NCI-H1694 (cell line): ENCODE data around the gene MMP24OS.
A peak's percentile ranks its signal among the peaks of the same experiment; 100 is the strongest.

Experiments used
- DNase-seq: peaks from one replicate; lab custom pipeline; 2025; lab: John Stamatoyannopoulos, UW

Gene MMP24OS

DNA sequence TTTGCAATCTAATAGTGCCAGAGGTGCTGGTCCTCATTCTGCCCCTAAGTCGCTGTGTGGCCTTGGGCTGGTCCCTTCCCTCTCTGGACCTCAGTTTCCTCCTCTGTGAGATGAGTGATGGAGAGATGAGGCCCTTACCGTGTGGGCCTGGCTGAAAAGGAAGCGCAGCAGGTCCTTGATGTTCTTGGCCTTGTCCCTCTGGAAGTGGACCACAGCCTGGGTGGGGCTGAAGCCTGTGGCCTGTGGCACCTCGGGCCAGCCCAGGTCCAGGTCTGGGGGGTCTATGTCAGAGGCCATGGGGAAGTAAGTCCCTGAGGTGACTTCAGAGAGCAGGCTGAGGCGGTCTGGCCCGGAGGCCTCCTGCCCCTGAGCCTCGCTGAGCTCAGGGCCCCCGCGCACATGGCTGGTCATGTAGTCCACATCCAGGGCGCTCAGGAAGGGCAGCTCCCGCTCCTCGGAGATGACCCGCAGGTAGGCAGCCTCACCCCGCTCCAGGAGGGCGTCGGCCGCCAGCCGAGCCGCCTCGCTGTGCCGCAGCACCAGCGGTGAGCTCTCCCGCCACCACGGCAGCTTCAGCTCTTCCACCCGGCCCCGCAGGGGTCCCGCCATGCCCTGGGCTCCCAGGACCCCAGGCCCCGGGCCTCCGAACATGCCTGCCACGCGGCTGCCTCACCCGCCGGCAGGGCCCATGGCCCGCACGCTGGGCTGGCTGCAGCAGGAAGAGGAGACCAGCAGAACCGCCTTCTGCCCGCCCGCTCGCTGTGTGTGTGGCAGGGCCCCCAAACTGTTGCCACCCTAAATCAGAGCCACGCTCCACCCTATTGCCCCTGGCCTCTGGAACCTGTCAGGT is 14.0 kb upstream of the MMP24OS start, which contains the start of gene FAM83C:
TSS of gene FAM83C (minus strand) at position 772 of the 850 bp plus-strand sequence. CDS start at position 651, 121 bp downstream.
- DNase-seq, result no peak

- no peak for DNase-seq
These were observed 13.0 kb upstream of the MMP24OS start for GRCh38 chr20:35290887-35291417.

DNA sequence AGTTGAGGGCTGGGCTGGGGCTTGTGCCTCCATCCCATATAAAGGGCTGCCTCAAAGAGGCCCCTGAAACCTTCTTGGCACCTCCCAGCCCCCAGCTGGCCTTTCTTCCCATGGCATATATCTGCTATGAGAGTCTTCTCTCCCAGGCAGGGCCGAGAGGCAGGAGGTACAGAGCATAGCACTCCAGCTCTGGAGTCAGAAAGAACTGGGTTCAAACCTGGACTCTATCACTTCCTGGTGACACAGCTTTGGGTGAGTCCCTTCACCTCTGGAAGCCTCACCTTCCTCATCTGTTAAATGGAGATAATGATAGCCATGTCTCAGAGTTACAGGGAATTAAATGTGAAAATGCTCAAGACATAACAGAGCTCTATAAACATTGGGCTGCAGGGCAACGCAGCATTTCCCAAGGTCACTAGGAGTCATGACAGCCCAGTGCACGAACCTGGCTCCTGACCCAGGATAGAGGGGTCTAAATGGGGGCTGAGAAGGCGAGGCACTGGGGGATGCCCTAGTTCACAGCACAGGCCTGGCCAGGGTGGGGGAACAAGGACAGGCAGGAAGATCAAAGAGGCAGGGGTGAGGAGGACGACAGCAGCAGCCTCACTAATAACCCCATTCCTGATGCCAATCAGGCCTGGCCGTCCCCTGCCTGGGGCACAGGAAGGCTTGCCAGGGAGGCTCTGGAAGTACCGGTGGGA is 12.4 kb upstream of the MMP24OS start:
- no peak for DNase-seq

DNA sequence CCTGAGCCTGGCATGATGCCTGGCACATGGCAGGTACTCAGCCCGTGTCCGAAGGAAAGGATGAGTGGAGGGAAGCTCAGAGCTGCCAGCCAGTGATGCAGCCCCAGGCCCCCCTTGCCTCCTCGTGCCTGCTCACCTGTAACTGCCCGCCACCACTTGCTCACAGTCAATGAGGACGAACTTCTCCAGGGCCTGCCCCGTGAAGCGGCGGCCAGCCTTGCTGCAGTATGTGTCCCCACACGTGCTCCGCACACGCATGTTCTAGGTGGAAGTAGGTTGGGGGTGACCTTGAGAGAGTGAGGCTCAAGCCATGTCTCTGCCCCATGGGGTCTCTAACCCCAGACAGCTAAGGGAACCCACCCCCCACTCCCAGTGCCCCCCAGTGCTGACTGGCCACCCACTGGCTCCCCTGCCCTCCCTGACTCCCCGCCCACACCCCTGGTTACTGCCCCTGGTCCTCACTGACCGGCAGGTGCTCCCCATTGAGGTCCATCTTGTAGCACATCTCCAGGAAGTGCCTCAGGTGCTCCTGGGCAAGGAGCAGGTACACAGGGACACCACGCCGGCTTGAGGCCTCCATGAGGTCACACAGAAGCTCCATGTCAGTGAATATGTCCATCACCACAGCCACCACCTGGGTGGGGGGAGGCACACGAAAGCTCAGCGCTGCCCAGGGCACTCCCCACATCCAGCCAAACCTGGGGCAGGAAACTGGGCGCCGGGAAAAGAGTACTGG is 10.6 kb upstream of the MMP24OS start:
- DNase-seq, result no peak

- DNase-seq, result no peak
These were observed 9.8 kb upstream of the MMP24OS start for GRCh38 chr20:35287509-35288324.

DNA sequence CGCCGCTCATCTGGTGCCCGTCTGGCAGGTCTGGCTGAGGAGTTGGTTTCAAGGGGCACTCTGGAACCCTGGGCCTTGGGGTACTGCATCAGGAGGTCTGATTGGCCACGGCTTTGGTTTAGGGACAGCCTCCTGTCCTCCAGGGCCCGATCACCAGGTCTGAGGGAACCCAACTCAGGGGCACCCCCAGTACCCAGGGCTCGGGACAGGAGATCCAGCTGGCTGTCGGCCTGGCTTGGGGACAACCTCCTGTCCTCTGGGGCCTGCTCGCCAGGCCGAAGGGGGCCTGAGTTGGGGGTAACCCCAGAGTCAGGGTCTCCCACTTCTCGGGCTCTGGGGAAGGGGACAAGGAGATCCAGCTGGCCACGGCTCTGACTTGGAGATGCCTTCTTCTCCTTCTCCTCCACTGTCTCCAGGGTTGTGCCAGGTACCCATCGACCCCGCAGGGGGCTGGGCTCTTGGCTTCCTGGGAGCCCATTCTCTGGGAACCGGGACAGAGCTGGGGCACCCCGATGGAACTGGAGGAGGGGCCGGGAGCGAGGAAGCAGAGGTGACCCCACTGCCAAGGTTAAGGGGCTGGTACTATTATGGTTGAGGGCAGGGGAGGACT is 9.1 kb upstream of the MMP24OS start:
- DNase-seq, result no peak

DNA sequence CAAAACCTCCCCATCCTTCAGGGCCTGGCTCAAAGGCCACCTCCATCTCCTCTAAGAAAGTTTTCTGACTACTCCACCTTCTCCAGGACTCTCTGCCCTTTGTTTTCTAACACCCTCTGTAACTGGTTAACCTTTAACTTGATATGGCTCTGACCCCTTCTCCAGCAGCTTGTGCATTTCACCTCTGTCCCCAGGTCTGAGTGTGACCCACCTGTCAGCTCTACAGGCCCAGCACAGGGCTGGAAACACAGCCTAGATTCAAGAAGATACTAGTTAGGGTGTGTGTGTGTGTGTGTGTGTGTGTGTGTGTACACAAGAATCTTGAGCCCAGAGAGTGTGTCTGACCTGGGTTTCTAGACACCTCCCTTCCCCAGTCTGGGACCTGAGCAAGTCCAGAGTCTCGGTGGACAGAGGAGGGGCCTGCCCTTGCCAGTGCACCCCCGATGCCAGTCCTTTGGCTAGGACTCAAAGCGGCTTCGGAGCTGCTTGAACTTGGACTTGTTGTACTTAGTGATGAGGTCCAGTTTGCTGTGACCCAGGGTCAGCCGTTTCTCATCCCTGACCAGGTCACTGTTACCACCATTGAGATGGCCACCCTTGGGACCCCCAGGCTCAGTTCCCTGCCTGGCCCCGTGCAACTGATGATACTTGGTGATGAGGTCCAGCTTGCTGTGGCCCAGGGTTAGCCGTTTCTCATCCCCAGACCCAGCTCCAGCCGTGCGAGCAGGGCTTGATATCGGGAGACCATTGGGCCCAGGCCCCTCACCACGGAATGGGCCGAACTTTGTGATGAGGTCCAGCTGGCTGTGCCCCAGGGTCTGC is 8.4 kb upstream of the MMP24OS start:
- no peak for DNase-seq

GRCh38 chr20:35285806-35286076 is 7.8 kb upstream of the MMP24OS start:
- DNase-seq, result no peak

DNA sequence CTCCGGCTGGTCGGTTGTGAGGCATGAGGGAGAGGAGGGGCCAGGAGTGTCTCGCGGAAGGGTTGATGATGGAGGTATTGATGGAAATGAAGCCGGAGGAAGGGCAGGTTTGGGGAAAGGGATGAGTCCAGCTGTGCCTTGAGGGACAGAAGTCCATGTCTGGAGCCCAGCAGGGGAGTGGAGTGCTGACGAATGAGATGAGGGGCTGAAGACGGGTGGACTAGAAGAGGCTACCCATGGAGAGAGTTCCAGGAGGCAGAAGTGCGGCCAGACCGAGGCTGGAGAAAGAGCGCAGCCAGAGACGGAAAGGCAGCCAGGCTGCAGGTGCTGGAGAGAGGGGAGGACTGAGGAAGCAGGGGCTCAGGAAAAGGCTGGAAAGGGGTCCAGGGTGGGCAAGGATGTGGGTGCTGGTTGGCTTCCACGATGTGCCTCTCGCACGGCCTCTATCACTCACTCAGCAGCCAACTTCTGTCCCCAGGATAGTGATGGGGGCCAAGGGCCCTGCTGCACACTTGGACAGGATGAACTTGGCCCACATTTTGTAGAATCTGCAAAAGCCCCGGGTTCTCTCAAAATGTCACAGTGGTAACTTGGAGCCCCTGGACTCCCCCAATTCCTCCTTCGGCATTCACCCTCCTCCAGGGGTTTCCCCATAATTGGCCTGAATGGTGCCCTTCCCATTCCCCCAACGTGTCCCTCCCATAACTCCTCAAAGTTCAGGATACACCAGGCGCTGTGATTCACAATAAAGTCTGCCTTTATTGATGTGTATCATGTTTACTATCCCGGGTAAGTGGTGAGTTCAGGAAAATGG is 7.3 kb upstream of the MMP24OS start:
- DNase-seq, result no peak

GRCh38 chr20:35284267-35284991 is 6.5 kb upstream of the MMP24OS start, which contains the start of gene EIF6:
EIF6 (minus strand) TSS chr20:35284772; CDS start chr20:35284487, 285 bp downstream.
- DNase-seq, result peak; percentile 69

GRCh38 chr20:35283441-35284266 is 5.7 kb upstream of the MMP24OS start:
- DNase-seq, result no peak

DNA sequence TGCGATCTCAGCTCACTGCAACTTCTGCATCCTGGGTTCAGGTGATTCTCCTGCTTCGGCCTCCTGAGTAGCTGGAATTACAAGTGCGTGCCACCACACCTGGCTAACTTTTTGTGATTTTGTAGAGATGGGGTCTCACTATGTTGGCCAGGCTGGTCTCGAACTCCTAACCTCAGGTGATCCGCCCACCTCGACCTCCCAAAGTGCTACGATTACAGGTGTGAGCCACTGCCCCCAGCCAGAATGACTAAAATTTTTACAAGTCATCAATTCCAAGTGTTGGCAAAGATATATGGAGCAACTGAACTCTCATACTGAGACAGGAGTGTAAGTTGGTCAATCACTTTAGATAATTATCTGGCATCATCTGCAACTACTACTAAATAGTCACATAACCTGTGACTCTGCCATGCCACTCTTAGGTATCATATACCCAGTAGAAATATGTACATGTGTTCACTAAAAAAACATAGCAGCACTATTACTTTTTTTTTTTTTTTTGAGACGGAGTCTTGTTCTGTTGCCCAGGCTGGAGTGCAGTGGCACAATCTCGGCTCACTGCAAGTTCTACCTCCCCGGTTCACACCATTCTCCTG is 3.7 kb upstream of the MMP24OS start:
- no peak for DNase-seq

- no peak for DNase-seq
These were observed 2.6 kb upstream of the MMP24OS start for GRCh38 chr20:35280523-35280922.

- DNase-seq, result no peak
These were observed 1.7 kb upstream of the MMP24OS start for GRCh38 chr20:35279533-35280174.

GRCh38 chr20:35279040-35279439 is 1.1 kb upstream of the MMP24OS start:
- DNase-seq, result no peak

DNA sequence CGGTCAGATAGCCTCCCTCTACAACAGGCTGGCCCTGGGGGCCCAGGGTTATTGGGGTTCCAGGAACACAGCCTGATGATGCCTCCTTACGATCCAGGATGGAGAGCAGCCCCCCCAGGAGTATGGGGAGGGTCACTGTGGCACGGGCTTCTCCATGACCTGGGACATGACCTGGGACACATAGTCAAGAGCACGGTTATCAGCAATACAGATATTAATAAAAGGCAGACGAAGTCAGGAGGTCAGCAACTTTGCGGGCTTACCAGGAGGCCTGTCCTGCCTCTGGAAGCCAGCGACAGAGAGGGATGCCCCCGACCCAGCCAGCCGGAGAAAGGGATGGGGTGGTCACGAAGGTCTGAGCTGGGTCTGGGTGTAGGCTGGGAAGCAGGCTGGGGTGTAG is 795 bp downstream of the MMP24OS start:
- no peak for DNase-seq

DNA sequence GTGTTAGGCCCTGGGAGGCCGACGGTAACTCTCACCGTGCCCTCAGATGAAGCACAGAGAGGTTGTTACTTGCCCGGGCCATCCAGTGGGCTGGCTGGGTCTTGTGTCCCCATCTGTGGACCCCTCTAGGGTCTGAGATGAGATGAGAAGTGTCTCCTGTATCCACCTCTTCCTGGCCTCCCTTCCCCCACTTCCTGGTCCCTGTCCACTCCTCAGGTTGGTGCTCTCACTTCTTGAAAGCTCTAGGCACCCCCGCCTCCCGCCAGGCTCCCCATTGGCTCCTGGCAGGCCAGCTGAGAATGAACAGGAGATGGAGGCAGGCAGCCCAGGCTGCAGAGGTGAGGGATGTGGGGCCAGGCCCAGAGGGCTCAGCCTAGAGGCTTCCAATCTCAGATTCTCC is 1.5 kb downstream of the MMP24OS start:
- no peak for DNase-seq
